Suppressor macrophage treated with lipopolysaccharide for 1 hour (primary cell): ENCODE results near the gene CMTM2.

Experiments
- DNase-seq, 3 donors: peaks; one replicate each; pipeline ENCODE4 v3.0.0-alpha.2; 2020 to 2022

The CMTM2 gene

DNA sequence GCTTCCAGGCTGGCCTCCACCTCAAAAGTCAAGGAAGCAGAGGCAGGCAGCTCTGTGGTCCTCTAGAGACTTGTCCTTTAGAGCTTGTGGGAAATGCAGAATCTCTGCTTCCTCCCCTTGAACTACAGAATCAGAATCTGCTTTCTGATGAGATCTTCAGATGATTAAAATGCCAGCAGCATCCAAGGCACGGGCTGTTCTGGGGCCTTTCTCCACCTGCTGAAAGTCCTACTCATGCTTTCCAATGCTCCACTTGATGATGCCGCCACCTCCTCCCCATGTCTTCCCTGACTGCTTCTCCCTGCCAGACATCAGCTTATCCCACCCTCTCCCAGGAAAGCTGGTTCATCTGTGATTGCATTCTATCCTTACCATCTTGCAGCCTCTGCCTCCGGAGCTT lies 58.5 kb downstream of the CMTM2 start:
- DNase-seq, result no peak
